Heart right ventricle (tissue), 16 donors: Measurements from ENCODE around the gene ZC3H4. TPM values are rescaled to one million over a fixed set of nuclear protein-coding genes. Genes with fewer than 3 reads are reported as not detected.
A peak's percentile ranks its signal among the peaks of the same experiment; 100 is the strongest.

Source experiments
- ATAC-seq, 8 donors: fragments of 200-7000 bp; cut with Tn5 transposase; one replicate each; pipeline ENCODE4 v1.9.1; 2020; ENCODE audit warnings: mild to moderate bottlenecking in 8 of 8, moderate library complexity in 8 of 8, moderate number of reproducible peaks in 1 of 8
- DNase-seq, 2 donors: peaks; one replicate each; pipeline ENCODE4 v3.0.0-alpha.2; 2020
- H3K27ac ChIP-seq, 10 donors: fragments of 200-600 bp; sonication (generic) in 2 of 10; one replicate each; pipeline versions ENCODE4 v1.5.0 to v1.8.0; 2020 to 2022; ENCODE audit warnings: mild to moderate bottlenecking in 3 of 10
- H3K27me3 ChIP-seq, 7 donors: fragments of 200-600 bp; one replicate each; pipeline ENCODE4 v1.8.0; 2021 to 2022; ENCODE audit warnings: mild to moderate bottlenecking in 2 of 7
- H3K36me3 ChIP-seq, 9 donors: fragments of 200-600 bp; sonication (generic) in 1 of 9; one replicate each; pipeline versions ENCODE4 v1.5.0 to v1.8.0; 2020 to 2022; ENCODE audit warnings: mild to moderate bottlenecking in 2 of 9
- H3K4me1 ChIP-seq, 9 donors: fragments of 200-600 bp; sonication (generic) in 1 of 9; one replicate each; pipeline versions ENCODE4 v1.5.0 to v1.8.0; 2020 to 2022; ENCODE audit warnings: mild to moderate bottlenecking in 4 of 9
- H3K4me3 ChIP-seq, 10 donors: fragments of 200-600 bp; sonication (generic) in 2 of 10; one replicate each; pipeline versions ENCODE4 v1.5.0 to v1.8.0; 2020 to 2022; ENCODE audit warnings: mild to moderate bottlenecking in 7 of 10, moderate library complexity in 2 of 10
- H3K9me3 ChIP-seq, 11 donors: fragments of 200-600 bp in 10 of 11; sonication (generic) in 2 of 11; one replicate each; pipeline versions ENCODE4 v1.5.0 to v1.8.0; 2013 to 2022; ENCODE audit warnings: mild to moderate bottlenecking in 2 of 11, control low read depth in 1 of 11, moderate library complexity in 1 of 11
- WGBS, 2 donors: extraction: QIAGEN DNeasy Blood & Tissue Kit; methylation state at CpG; one replicate each; pipeline ENCODE4 v1.1.7; 2013; ENCODE audit warnings: inconsistent platforms in 1 of 2; 5-methylcytosine and 5-hydroxymethylcytosine counted together
- intact Hi-C, 10 donors: fragments of 100-400 bp; cut with DNase I; formaldehyde crosslinking; loops; one replicate each; pipeline versions ENCODE4 v1.11.1 to v1.14.2; 2022
- polyA plus RNA-seq, 2 donors: library from polyadenylated mRNA; stranded (reverse); fragments of 200-250 nt; gene quantifications; one replicate each; pipeline ENCODE4 v1.2.3, GENCODE V29; 2013
- total RNA-seq, 10 donors: library from RNA; stranded (reverse); fragmentation: NEBNext Ultra II Directional in 3 of 10; extraction: Animal tissue kit (Norgen Biotek cat#: 25700) in 3 of 10; gene quantifications; one replicate each; pipeline versions ENCODE4 v1.2.1 to v1.2.4, GENCODE V29; 2021 to 2023
- TF ChIP-seq, protein P1 (sequence below), 9 donors: fragments of 200-600 bp; sonication (generic) in 2 of 9; IDR thresholded peaks; one replicate each; pipeline versions ENCODE4 v1.5.0 to v1.8.0; 2021 to 2022; ENCODE audit warnings: antibody characterized with exemption in 9 of 9, mild to moderate bottlenecking in 5 of 9, moderate library complexity in 1 of 9
- donor health status: Arrhythmogenic right ventricular cardiomyopathy.
- donor health status: ischemic (EF 13 %, LVEDD 7.1; RV severe dilation, severe dysfunction).
- donor health status: healthy with polysubstance abuse.
- donor health status: DM: no; HTN: yes; CAD: no.
- donor health status: DM: no; HTN: no; CAD: no.
- donor health status: ischemic (EF 25% LVEDD 6.9; RV normal size, moderate dysfunction).
- donor health status: ischemic (EF 25% LVEDD 5.7; RV mildly dilated, moderate dysfunction).
- donor health status: healthy.
- donor health status: DM: yes; HTN: yes; CAD: no.
- donor health status: Ischemic cardiomyopathy.
- donor health status: ischemic (EF 35%, LVEDD 5.7; RV mildly dilated, moderate dysfunction).
- donor health status: nonischemic (EF 11% LVEDD 7.7; RV severe dilation, severe dysfunction).
- donor health status: DM: yes; HTN: yes; CAD: no.
- donor health status: PGD.
- donor health status: ischemic (EF 29% LVEDD 5.4; RV normal size, mild dysfunction).
- donor health status: nonischemic (EF 23%, LVEDD 6.1; RV moderate dilation, normal function).

The ZC3H4 gene
- total and polyA plus RNA-seq, 12 donors: 4.5 to 32.8 (median 25.1) TPM

GRCh38 chr19:47093254-47093653 is 20.3 kb downstream of the ZC3H4 start:
- Histone ChIP-seq H3K36me3 (peaks cover 0 to 67% (median 45%) of the 10 kb centered on the region in 9 donors), H3K4me3 (no peak overlapping the region), H3K27ac (peak overlapping the region in 2 of 10 donors; percentile 32 to 82), H3K9me3 (no peaks in the 10 kb centered on the region), H3K4me1 (peaks cover 16 to 44% (median 42%) of the 10 kb centered on the region in 9 donors), H3K27me3 (no peaks in the 10 kb centered on the region)
- intact Hi-C loops: no loop called here
- DNase-seq: no peak
- WGBS, 2 donors: 81 to 85% methylated on average over 5 of the region's 5 CpGs
- ATAC-seq: no peak
- TF ChIP-seq, protein P1, sequence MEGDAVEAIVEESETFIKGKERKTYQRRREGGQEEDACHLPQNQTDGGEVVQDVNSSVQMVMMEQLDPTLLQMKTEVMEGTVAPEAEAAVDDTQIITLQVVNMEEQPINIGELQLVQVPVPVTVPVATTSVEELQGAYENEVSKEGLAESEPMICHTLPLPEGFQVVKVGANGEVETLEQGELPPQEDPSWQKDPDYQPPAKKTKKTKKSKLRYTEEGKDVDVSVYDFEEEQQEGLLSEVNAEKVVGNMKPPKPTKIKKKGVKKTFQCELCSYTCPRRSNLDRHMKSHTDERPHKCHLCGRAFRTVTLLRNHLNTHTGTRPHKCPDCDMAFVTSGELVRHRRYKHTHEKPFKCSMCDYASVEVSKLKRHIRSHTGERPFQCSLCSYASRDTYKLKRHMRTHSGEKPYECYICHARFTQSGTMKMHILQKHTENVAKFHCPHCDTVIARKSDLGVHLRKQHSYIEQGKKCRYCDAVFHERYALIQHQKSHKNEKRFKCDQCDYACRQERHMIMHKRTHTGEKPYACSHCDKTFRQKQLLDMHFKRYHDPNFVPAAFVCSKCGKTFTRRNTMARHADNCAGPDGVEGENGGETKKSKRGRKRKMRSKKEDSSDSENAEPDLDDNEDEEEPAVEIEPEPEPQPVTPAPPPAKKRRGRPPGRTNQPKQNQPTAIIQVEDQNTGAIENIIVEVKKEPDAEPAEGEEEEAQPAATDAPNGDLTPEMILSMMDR (IDR thresholded peaks at IDR 0.05): no peak

- TF ChIP-seq, protein P1 (IDR thresholded peaks at IDR 0.05): no peak
- DNase-seq (no peak), ATAC-seq (no peak)
- Histone ChIP-seq H3K27ac (no peak overlapping the region), H3K4me3 (no peak overlapping the region), H3K27me3 (no peaks in the 10 kb centered on the region), H3K36me3 (peaks cover 0 to 99% (median 69%) of the 10 kb centered on the region in 9 donors), H3K4me1 (peaks cover 0 to 10% (median 8%) of the 10 kb centered on the region in 9 donors), H3K9me3 (no peaks in the 10 kb centered on the region)
- 94 to 96% methylated on average over 21 of the region's 21 CpGs for WGBS, 2 donors
- intact Hi-C loops: no loop called here
These were observed 23.7 kb downstream of the ZC3H4 start for GRCh38 chr19:47089767-47090350.

- WGBS, 2 donors: 96 to 97% methylated on average over 17 of the region's 17 CpGs
- Histone ChIP-seq H3K4me3 (no peak overlapping the region), H3K27ac (no peak overlapping the region), H3K9me3 (no peaks in the 10 kb centered on the region), H3K4me1 (no peaks in the 10 kb centered on the region), H3K27me3 (no peaks in the 10 kb centered on the region), H3K36me3 (peaks cover 0 to 100% (median 83%) of the 10 kb centered on the region in 9 donors)
- DNase-seq (no peak), ATAC-seq (no peak)
- TF ChIP-seq, protein P1 (IDR thresholded peaks at IDR 0.05): no peak
- intact Hi-C loops: no loop called here
These were observed 27.3 kb downstream of the ZC3H4 start for GRCh38 chr19:47086280-47086679.

- peaks cover 0 to under 1% (median 0%) of the 10 kb centered on the region in 9 donors for H3K4me1 ChIP-seq
- 88 to 92% methylated on average over 24 of the region's 24 CpGs for WGBS, 2 donors
- TF ChIP-seq, protein P1 (IDR thresholded peaks at IDR 0.05): no peak
- no peak overlapping the region for H3K4me3 ChIP-seq
- H3K27ac ChIP-seq: no peak overlapping the region
- H3K9me3 ChIP-seq: no peaks in the 10 kb centered on the region
- DNase-seq (no peak), ATAC-seq (no peak)
- no peaks in the 10 kb centered on the region for H3K27me3 ChIP-seq
- peaks cover 0 to 100% (median 84%) of the 10 kb centered on the region in 9 donors for H3K36me3 ChIP-seq
- intact Hi-C loops: loop anchor here in 2 of 10 donors (5.0 kb wide), 1 partner anchor 37 kb away; no protein-coding TSS in a partner anchor
These were observed 28.6 kb downstream of the ZC3H4 start for GRCh38 chr19:47084879-47085439.
